GM12878 (cell line): Measurements from ENCODE around the gene SEC31B. TPM values are rescaled to one million over a fixed set of nuclear protein-coding genes. Genes with fewer than 3 reads are reported as not detected.

ENCODE experiments used
- BHLHE40 ChIP-seq, 2 experiments: fragments of 450-650 bp in 1 of 2; IDR thresholded peaks; 2 replicates each; pipeline ENCODE4 v1.6.1; 2011 to 2017; ENCODE audit warnings: low read depth in 2 of 2, borderline replicate concordance in 1 of 2, improper control_type of control experiment in 1 of 2, low read length in 1 of 2, mild to moderate bottlenecking in 1 of 2
- BRCA1 ChIP-seq: IDR thresholded peaks from 2 replicates; pipeline ENCODE4 v1.6.1; 2011; ENCODE audit warnings: low read depth, low read length, improper control_type of control experiment
- E2F4 ChIP-seq: IDR thresholded peaks from 2 replicates; pipeline ENCODE4 v1.6.1; 2012; ENCODE audit warnings: low read depth, low read length, improper control_type of control experiment
- ETV6 ChIP-seq, 2 experiments: fragments of 450-650 bp in 1 of 2; IDR thresholded peaks in 1 of 2; conservative IDR thresholded peaks in 1 of 2; 2 replicates each; pipeline ENCODE4 v1.6.1; 2014; ENCODE audit warnings: antibody characterized with exemption in 1 of 2, borderline replicate concordance in 1 of 2, low read depth in 1 of 2, mild to moderate bottlenecking in 1 of 2, moderate library complexity in 1 of 2
- EZH2 ChIP-seq: IDR thresholded peaks from 2 replicates; pipeline ENCODE4 v1.6.1; 2012; ENCODE audit warnings: low read depth, mild to moderate bottlenecking, control low read depth, inconsistent platforms, low read length, borderline replicate concordance; ENCODE audit not compliant: control insufficient read depth
- GATAD2B ChIP-seq: fragments of 450-650 bp; conservative IDR thresholded peaks from 2 replicates; pipeline ENCODE4 v1.6.1; 2017; ENCODE audit warnings: low read depth, mild to moderate bottlenecking, moderate library complexity
- IRF4 ChIP-seq: IDR thresholded peaks from 2 replicates; pipeline ENCODE4 v1.6.1; 2011; ENCODE audit warnings: low read depth, low read length
- PAX5 ChIP-seq: IDR thresholded peaks from 2 replicates; pipeline ENCODE4 v1.6.1; 2011; ENCODE audit warnings: low read depth, low read length, borderline replicate concordance
- PML ChIP-seq: IDR thresholded peaks from 2 replicates; pipeline ENCODE4 v1.6.1; 2012; ENCODE audit warnings: low read length, inconsistent platforms
- RFX5 ChIP-seq: IDR thresholded peaks from 2 replicates; pipeline ENCODE4 v1.6.1; 2011; ENCODE audit warnings: low read depth, low read length, improper control_type of control experiment
- SMAD5 ChIP-seq: IDR thresholded peaks from 2 replicates; pipeline ENCODE4 v1.6.1; 2016; ENCODE audit warnings: antibody characterized with exemption, low read depth
- SMC3 ChIP-seq: IDR thresholded peaks from 2 replicates; pipeline ENCODE4 v1.6.1; 2011; ENCODE audit warnings: low read length, improper control_type of control experiment, borderline replicate concordance
- TARDBP ChIP-seq: IDR thresholded peaks from 2 replicates; pipeline ENCODE4 v1.6.1; 2016; ENCODE audit warnings: borderline replicate concordance
- YY1 ChIP-seq: IDR thresholded peaks from 2 replicates; pipeline ENCODE4 v1.6.1; 2011; ENCODE audit warnings: low read depth, mild to moderate bottlenecking, low read length
- ZNF207 ChIP-seq: fragments of 450-650 bp; IDR thresholded peaks from 2 replicates; pipeline ENCODE4 v1.6.1; 2014; ENCODE audit warnings: antibody characterized with exemption, mild to moderate bottlenecking, borderline replicate concordance
- ZSCAN29 ChIP-seq: fragments of 450-650 bp; IDR thresholded peaks from 2 replicates; pipeline ENCODE4 v1.6.1; 2017; ENCODE audit warnings: mild to moderate bottlenecking, moderate library complexity
- polyA plus RNA-seq, 11 experiments: library from polyadenylated mRNA; depleted of rRNA in 4 of 11; unstranded in 6 of 11; stranded (reverse) in 5 of 11; fragments of >200 nt; fragmentation: Nextera tagmentation in 4 of 11; fragmentation: Illumina TruSeq in 1 of 11; extraction: Ambion mirVana in 4 of 11; extraction: Trizol in 1 of 11; gene quantifications; 1 replicate in 1 of 11; 2 replicates in 10 of 11; pipeline versions ENCODE4 v1.2.1 to v1.2.3, GENCODE V29; 2011 to 2016; ENCODE audit warnings: inconsistent platforms in 2 of 11, missing spikeins in 2 of 11, low read depth in 1 of 11
- total RNA-seq, 4 experiments: library from RNA; depleted of rRNA in 3 of 4; stranded (reverse); fragments of >200 nt in 3 of 4; fragmentation: Illumina TruSeq in 1 of 4; extraction: Trizol in 1 of 4; gene quantifications; 2 replicates each; pipeline versions ENCODE4 v1.2.1 to v1.2.3, GENCODE V29; 2013 to 2021
- TF ChIP-seq, protein P1 (sequence below): fragments of 450-650 bp; IDR thresholded peaks from 2 replicates; pipeline ENCODE4 v1.6.1; 2017; ENCODE audit warnings: antibody characterized with exemption, mild to moderate bottlenecking, moderate library complexity

SEC31B gene
- total and polyA plus RNA-seq, 10 of the 15 experiments (the other 5 are each of a cell fraction or from before 2014, with no cell fraction given): 3.4 to 24.3 (median 9.9) TPM

GRCh38 chr10:100562008-100562672 lies 42.5 kb upstream of the SEC31B start (continued):
- no peak for TF ChIP-seq ZNF207
- TF ChIP-seq IRF4: 0 out of 2 replicates have a peak, but pooled peaks have one; percentile 19
- TF ChIP-seq E2F4: 0 out of 2 replicates have a peak, but pooled peaks have one; percentile 49
- no peak for TF ChIP-seq PAX5
- no peak for TF ChIP-seq BRCA1
- peak; percentile 94 for TF ChIP-seq YY1
- TF ChIP-seq ETV6 (conservative IDR thresholded peaks at IDR 0.05 in 1 of 2, IDR thresholded peaks at IDR 0.05 in 1 of 2; ENCODE audit: borderline replicate concordance in 1 of 2, low read depth in 1 of 2): no peak
- peak in 1 of 2 experiments; percentile 52; a peak in 2 of 4 replicates for TF ChIP-seq BHLHE40 (IDR thresholded peaks at IDR 0.05; ENCODE audit: borderline replicate concordance in 1 of 2, low read depth in 2 of 2, low read length in 1 of 2)
- TF ChIP-seq GATAD2B: peak; percentile 57; the same call in 1 of the 2 replicates
- TF ChIP-seq SMC3: peak; percentile 75
- TF ChIP-seq EZH2: no peak
- TF ChIP-seq, protein P1, sequence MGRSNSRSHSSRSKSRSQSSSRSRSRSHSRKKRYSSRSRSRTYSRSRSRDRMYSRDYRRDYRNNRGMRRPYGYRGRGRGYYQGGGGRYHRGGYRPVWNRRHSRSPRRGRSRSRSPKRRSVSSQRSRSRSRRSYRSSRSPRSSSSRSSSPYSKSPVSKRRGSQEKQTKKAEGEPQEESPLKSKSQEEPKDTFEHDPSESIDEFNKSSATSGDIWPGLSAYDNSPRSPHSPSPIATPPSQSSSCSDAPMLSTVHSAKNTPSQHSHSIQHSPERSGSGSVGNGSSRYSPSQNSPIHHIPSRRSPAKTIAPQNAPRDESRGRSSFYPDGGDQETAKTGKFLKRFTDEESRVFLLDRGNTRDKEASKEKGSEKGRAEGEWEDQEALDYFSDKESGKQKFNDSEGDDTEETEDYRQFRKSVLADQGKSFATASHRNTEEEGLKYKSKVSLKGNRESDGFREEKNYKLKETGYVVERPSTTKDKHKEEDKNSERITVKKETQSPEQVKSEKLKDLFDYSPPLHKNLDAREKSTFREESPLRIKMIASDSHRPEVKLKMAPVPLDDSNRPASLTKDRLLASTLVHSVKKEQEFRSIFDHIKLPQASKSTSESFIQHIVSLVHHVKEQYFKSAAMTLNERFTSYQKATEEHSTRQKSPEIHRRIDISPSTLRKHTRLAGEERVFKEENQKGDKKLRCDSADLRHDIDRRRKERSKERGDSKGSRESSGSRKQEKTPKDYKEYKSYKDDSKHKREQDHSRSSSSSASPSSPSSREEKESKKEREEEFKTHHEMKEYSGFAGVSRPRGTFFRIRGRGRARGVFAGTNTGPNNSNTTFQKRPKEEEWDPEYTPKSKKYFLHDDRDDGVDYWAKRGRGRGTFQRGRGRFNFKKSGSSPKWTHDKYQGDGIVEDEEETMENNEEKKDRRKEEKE: no peak
- TF ChIP-seq SMAD5: no peak
- no peak for TF ChIP-seq PML
- 0 out of 2 replicates have a peak, but pooled peaks have one; percentile 51 for TF ChIP-seq TARDBP
- TF ChIP-seq ZSCAN29: no peak
- no peak for TF ChIP-seq RFX5
